HepG2 (cell line): ENCODE data around the gene KAT6B.

Experiments
- TMF1 ChIP-seq: sonication (generic); formaldehyde crosslinking; IDR thresholded peaks from 2 replicates; pipeline ENCODE4 v1.8.1; 2022; ENCODE audit warnings: low read depth, missing genetic modification reagents
- ZNF263 ChIP-seq: sonication (generic); formaldehyde crosslinking; IDR thresholded peaks from 2 replicates; pipeline ENCODE4 v1.4.0; 2020; ENCODE audit warnings: missing genetic modification reagents
- TF ChIP-seq, protein P1 (sequence below): sonication (generic); formaldehyde crosslinking; IDR thresholded peaks from 2 replicates; pipeline ENCODE4 v1.9.0; 2021; ENCODE audit warnings: missing genetic modification reagents, mild to moderate bottlenecking, borderline replicate concordance

DNA sequence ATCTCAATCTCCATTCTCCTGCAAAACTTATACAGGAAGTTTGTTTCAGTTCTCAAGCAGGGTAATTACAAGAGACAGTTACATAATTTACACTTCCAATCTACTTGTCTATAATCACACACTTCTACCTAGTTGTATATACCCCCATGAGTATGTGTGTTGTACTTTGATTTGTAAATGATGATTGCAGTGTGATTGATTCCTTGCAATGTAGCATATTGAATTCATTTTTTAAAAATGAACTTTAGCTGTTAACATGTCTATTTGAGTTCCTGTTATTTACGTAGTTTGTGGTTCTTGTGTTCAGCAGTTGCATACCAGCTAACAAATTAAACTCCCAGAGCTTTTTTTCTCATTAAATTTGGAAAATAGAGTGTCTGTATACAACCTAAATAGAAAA, 182.6 kb downstream of the KAT6B start:
- no peak for TF ChIP-seq TMF1 (CRISPR knock-in tag)
- TF ChIP-seq, protein P1, sequence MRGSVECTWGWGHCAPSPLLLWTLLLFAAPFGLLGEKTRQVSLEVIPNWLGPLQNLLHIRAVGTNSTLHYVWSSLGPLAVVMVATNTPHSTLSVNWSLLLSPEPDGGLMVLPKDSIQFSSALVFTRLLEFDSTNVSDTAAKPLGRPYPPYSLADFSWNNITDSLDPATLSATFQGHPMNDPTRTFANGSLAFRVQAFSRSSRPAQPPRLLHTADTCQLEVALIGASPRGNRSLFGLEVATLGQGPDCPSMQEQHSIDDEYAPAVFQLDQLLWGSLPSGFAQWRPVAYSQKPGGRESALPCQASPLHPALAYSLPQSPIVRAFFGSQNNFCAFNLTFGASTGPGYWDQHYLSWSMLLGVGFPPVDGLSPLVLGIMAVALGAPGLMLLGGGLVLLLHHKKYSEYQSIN (CRISPR knock-in tag): no peak
- TF ChIP-seq ZNF263: no peak
